ENCODE data around the gene POLD2.
"Not testable (repeated sequence)": the region's sequence is repeated elsewhere in the genome, so short reads cannot be mapped to it uniquely, and the experiment has no call there.

POLD2 gene

DNA sequence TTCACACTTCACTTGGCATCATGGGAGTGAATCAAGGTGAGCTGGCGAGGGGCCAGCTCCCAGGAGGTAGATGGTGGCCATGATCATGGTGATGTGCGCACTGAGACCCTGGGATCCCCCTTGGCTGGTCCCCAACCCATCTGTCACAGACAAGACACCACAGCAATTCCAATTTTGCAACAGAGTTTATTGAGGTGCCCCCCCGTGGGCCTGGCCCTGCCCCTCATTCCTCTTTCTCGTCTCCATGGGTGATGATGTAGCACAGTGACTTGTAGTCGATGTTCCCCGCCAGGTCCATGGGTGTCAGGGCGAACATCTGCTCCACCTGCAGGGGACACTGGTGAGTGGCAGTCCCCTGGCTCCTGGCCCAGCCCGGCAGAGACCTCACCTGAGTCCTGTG is 15.3 kb upstream of the POLD2 start:
- no peak for DNase-seq

- DNase-seq = no peak
Observed at GRCh38 chr7:44136731-44137130, 13.4 kb upstream of the POLD2 start.

DNA sequence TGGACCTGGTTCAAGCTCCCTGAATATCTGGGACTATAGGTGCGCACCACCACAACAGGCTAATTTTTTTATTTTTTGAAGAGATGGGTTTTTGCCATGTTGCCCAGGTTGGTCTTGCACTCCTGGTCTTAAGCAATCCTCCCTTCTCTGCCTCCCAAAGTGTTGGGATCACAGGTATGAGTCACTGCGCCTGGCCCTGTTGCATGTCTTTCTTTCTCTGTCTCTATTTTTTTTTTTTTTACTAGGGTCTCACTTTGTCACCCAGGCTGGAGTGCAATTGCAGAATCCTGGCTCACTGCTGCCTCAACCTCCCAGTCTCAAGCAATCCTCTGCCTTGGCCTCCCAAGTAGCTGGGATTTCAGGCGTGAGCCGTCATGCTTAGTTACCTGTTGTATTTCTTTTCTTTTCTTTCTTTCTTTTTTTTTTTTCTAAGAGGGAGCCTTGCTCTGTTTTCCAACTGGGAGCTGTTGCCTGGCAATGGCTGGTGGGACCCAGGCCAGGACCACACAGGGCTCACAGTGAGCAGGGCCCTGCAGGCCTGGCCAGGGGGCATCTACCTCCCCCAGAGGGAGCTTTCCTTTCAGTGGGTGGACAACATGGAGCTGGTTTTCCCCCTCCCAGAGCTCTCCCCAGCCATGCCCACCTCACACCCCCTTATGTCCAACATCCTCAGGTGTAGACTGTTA is 11.7 kb upstream of the POLD2 start:
- DNase-seq = no peak

- DNase-seq = no peak
Observed at GRCh38 chr7:44133295-44133694, 9.9 kb upstream of the POLD2 start.

DNA sequence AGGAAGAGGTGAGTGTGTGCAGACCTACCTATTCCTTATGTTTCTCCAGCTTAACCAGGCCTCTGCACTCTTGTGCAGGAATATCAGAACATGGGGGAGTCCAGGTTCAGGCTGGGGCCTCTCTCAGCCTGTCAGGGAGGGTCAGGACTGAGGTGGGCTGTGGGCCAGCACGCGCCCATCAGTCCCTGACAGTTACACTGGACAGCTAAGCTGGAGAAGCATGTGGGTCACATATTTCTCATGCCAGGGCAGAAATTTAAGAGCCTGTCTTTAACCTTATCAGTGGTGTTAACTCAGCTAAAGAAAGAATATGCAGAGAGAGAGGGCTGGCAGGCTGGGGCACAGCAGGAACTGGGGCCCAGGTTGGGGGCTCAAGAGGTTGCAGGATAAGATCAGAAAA is 8.7 kb upstream of the POLD2 start:
- no peak for DNase-seq

DNA sequence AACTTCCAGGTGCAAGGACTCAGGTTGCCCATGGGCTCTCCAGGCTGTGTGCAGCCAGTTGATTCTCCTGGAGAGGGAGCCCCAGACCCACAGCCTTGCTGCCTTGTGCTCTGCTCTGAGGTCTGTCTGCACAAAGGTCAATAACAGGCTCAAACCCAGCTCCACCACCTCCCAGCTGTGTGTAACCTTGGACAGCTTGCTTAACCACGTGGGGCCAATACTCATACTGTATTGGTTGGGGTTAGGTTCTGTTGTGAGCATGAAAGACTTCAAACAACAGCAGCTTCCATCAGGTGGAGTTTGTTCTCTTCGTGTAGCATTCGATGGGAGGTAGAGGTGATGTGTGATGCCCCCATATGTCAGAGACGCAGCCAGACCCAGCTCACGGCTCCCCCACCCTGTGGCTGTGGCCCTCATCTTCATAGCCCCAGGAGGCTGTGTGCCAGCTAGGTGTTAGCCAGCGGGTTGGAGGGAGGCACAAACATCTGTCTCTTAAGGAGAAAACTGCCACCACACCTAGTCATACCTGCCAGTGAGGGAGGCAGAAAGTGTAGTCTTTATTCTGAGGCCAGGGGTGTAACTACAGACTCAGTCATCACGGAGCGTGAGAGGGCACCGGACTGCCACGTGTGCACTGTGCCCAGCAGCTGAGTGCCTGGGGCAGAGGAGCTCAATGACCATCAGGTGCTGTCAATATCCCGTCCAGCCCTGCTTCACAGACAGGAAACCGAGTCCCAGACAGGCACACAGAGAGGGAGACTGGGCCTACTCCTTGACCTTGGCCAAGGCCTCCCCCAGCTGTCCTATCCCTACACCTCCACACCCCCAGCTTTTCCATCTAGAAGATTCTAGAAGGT is 8.1 kb upstream of the POLD2 start:
- DNase-seq = no peak

DNA sequence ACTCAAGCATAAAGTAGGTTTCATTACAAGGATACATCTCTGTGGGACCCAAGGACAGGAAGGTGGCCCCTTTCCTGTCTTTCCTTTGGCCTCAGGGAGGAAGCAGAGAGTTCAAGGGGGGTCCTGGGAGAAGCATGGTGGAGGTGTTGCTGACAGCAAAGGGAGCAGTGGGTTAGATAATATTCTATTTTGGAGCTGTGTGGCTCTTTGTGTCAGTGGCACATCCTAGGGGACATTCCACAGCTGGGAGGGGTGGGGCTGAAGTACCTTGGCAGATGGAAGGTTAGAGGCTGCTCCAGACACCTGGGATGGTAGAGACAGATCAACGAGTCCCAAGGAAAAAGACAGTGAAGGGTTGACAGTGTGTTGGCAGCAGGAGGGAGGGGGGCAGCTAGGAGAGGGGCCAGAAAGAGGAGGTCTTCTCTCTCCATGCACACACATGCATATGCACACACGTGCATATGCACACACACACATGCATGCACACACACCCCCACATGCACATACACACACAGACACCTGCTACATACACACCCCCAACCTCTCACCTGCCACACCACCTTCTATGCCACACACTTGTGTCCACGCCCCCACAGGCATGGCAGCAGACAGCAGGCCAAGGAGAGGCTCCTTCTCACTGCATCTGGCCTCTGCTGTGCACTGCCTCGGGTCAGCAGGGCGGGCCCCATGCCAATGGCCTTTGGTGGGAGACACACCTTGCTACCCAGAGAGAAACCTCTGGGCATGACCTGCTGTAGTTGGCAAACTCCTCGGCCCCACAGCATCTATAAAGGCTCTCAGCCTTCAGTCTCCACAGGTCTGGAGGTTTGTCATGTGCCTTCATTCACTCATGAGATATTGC is 5.6 kb upstream of the POLD2 start:
- DNase-seq = no peak

GRCh38 chr7:44127161-44127560 is 3.8 kb upstream of the POLD2 start:
- DNase-seq = no peak

- DNase-seq = not testable (repeated sequence)
Observed at GRCh38 chr7:44126574-44126973, 3.2 kb upstream of the POLD2 start.

- no peak for DNase-seq
Observed at GRCh38 chr7:44124822-44125202, 1.5 kb upstream of the POLD2 start.

GRCh38 chr7:44122529-44122928 is 819 bp downstream of the POLD2 start:
- DNase-seq = no peak

DNA sequence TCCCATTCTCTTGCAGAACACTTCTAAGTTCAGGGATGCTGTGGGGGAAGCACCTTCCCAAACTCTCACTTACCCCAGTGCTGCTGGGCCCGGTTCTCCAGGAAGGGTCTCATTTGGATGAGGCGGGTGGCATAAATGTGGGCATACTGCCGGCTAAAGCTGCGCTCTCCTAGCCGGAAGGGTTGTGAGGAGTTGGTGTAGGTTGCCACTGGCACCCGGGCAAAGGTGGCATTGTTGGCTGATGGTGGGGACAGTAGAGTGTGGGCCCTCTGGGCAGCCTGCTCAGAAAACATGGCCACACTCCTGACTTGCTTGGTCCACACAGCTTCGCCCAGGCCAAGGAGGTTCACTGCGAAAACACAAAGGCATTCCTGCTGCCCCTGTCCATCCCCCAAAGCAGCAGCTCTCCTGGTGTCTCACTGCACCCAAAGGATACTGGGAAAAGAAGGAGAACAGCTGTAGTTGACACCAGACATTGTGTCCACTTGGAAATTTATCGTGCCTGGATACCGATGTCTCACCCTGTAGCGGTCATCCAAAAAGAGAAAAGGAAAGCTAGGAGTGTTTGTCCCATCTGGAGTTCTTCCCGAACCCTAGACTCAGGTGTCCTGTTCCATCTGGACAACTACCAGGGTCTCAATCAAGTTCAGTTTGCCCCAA is 1.5 kb downstream of the POLD2 start:
- DNase-seq = no peak

DNA sequence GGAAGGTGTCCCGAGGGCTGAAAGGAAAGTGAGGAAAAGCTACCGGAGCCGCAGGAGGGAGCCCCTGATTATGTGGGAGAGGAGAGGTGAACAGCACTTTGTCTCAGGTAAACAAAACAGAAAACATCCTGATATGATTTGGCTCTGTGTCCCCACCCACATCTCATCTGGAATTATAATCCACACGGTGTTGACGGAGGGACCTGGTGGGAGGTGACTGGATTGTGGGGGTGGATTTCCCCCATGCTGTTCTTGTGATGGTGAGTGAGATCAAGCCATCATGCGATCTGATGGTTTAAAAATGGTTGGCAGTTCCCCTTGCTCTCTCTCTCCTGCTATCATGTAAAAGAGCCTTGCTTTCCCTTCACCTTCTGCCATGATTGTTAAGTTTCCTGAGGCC is 3.0 kb downstream of the POLD2 start:
- no peak for DNase-seq

DNA sequence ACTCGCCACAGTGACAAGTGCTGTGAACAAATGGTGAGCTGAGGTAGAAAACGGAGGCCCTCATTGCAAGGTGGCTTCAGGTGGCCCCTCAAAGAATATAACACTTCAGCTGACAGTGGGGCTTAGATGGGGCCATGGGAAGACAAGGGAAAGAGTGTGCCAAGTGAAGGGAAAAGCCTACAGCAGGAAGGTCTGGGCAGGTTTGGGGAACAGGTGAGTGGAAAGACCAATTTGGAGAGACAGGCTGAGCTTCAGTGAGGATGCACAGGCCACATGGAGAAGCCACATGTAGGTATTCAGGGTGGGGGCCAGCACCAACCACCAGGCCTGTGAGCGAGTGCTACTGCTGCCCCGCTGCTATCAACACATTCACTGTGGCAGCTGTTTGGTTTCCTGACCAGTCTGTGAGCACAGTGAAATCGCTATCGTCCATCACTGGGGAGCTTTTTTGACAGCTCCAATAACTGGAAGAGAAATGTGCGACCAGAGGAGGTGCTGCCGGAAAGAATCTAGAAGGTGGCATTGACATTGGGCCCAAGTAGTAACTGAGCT is 3.4 kb downstream of the POLD2 start:
- no peak for DNase-seq

GRCh38 chr7:44117801-44118429 is 5.4 kb downstream of the POLD2 start:
- no peak for DNase-seq

DNA sequence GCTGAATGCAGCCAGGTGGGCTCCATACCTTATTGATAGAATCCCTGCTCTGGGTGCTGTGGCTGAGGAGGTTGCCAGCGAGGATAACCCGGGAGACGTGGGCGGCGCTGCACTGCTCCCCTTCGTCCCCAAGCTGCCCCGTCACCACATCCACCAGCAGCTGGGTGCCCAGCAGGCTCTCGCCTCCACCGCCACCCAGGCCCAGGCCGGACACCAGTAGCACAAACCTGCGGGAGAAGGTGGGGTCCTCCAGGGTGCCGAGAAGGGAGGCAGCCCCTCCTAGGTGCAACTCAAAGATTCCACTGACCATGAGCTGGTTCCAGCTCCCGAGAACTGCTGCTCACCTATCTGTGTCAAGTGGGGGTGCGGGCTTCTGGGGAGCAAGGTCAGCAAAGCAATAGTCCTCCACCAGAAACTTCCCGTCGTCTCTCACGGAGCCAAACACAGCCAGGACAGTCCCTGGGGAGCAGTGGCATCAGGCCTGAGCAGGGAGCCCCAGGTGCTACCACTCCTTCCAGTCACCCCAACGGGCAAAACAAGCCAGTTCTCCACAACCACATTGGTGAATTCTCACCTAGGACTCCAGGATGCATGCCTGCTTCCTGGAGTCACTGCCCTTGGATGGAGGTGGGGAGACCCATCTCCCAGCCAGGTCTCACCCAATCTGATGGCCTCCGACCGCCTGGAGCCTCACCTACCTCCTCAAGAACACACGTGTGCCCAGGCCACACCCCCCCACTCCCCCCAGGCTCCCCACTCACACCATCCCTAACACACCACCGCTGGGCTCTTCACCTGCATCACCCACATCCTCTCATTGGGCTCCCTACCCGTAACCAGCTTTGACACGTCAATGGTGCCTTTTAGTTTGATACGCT is 6.3 kb downstream of the POLD2 start:
- DNase-seq = no peak

DNA sequence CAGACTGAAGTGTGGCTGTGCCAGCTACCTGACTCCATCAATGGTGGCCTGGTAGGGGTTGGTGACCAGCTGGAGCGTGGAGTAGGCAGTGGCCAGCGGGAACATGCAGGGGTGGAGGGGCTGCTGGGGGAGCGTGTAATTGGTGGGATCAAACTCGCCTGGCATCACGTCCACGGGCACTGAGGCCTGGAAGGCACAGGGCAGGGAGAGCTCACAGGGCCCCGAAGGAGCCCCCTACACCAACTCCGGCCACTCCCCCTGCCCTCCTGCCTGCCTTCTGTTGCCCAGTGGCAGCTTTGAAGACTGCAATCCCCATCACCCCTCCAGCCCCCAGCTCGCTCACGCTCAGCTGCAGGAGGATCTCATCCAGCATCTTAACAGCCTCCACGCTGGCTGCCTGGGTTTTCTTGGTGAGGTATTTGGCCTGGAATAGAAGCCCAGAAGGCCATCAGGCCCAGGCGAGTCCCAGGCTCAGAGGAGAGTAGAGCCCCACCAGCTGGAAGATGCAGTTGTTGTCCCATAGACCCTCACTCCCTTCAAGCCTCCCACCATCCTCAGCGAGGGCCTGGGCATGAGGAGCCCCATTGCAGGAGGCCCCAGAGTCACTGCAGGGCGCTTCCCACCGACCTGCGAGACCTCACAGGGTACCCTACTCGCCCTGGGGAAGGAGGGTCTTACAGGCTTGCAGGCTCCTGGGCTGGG is 7.1 kb downstream of the POLD2 start:
- no peak for DNase-seq

DNA sequence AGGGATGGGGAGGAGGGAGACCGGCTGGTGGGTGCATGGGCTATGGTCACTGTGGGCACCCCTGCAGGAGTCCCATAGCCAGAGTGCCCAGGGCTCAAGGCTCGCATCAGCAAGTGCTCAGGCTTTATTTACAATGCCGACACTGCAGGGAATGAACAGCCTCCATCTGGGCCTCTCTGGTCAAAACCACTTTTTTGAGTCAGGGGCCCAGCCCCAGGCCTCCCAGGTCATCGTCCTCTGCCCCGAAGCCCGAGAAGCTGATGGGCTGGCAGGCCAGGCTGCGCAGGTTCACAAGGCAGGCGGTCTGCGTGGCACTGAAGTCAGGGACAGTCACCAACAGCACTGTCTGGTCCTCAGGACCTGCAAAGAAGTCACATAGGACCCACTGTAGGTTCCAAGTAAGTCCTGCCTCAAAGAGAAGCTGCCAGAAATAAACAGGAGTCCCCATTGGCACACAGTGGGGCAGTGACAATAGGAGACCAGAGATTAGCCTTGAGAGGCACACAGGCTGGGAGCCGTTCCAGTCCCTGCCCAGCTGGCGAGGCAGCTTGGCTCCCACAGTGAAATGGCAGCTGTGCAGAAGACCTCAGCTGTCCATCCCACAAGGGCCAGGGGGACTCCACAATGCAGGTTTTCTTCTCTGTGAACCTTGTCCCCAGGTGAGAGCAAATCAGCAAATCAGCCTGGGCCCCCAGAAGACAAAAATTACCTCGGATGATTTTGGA is 8.6 kb downstream of the POLD2 start:
- DNase-seq = no peak

DNA sequence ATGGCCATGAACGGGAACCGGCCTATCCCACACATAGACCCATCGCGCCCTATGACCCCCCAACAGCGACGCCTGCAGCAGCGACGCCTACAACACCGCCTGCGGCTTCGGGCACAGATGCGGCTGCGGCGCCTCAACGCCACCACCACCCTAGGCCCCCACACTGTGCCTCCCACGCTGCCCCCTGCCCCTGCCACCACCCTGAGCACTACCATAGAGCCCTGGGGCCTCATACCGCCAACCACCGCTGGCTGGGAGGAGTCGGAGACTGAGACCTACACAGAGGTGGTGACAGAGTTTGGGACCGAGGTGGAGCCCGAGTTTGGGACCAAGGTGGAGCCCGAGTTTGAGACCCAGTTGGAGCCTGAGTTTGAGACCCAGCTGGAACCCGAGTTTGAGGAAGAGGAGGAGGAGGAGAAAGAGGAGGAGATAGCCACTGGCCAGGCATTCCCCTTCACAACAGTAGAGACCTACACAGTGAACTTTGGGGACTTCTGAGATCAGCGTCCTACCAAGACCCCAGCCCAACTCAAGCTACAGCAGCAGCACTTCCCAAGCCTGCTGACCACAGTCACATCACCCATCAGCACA is 9.5 kb downstream of the POLD2 start:
- DNase-seq = no peak

Data from CD4-positive, alpha-beta T cell treated with Interleukin-17A for 4 hours (primary cell).